Left hindlimb (tissue), 1 donor: ENCODE measurements around the gene FFAR3.

Experiments used
- DNase-seq: peaks from one replicate; pipeline ENCODE4 v3.0.0-alpha.2; 2018

Gene FFAR3

DNA sequence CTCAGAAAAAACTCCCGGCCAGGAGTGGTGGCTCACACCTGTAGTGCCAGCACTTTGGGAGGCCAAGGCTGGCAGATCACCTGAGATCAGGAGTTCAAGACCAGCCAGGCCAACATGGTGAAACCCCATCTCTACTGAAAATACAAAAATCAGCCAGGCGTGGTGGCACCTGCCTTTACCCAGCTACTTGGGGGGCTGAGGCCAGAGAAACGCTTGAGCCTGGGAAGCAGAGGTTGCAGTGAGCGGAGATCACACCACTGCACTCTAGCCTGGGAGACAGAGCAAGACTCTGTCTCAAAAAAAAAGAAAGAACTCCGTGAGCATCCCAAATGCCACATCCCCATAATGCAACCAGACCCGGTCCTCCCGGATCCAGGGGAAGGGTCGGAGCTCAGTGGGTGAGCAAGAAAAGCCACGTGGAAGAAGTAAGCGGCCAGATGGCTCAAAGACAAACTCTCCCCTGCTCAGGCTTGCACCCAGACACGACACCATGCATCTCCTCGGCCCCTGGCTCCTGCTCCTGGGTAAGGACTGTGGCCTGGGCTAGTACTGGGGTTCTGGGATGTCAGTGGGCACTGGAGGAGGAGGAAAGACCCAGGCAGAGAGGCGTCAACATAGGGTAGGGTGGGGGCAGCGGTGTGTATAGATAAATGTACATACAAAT lies 26.6 kb upstream of the FFAR3 start:
- DNase-seq, result no peak

DNA sequence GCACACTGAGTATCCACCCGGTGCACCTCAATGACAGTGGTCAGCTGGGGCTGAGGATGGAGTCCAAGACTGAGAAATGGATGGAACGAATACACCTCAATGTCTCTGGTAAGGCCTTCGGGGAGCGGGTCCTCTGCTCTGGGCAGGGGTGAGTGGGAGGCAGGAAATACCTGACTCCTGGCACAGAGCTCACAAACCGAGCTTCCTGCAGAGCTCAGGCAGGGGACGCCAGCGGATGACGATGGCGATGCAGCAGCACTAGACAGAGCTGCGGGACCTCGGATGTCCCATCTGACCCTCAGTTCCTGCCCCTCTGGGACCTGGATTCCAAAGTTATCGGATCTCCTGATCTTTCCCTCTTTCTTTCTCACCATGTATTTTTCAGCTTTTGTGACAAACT lies 25.4 kb upstream of the FFAR3 start:
- no peak for DNase-seq

DNA sequence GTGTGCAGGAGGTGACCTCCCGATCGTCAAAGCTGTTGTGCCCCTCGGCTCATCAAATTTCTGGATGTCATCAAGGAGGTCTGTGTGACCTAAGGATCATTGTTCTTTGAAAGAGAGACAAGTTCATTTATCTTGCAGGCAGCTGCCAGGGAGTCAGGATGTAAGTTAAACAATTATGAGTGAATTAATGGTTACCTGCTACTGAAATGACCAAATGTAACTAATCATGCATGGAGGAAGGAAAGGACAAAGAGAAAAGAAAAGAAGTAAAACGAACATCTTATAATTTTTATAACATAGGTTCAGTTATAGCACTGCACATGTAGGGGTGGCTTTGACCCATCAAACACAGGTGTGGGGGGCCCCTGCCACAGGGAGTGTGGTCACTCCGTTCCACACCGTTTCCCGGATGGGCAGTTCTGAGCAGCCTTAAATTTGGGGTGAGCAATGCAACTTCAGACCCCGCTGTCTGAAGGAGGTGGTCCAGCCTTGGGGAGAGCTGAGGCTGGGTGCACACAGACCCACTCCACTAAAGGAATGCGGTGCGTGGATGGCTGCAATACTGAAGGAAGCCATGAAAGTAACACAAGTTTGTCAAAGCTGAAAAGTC lies 24.0 kb upstream of the FFAR3 start:
- no peak for DNase-seq

DNA sequence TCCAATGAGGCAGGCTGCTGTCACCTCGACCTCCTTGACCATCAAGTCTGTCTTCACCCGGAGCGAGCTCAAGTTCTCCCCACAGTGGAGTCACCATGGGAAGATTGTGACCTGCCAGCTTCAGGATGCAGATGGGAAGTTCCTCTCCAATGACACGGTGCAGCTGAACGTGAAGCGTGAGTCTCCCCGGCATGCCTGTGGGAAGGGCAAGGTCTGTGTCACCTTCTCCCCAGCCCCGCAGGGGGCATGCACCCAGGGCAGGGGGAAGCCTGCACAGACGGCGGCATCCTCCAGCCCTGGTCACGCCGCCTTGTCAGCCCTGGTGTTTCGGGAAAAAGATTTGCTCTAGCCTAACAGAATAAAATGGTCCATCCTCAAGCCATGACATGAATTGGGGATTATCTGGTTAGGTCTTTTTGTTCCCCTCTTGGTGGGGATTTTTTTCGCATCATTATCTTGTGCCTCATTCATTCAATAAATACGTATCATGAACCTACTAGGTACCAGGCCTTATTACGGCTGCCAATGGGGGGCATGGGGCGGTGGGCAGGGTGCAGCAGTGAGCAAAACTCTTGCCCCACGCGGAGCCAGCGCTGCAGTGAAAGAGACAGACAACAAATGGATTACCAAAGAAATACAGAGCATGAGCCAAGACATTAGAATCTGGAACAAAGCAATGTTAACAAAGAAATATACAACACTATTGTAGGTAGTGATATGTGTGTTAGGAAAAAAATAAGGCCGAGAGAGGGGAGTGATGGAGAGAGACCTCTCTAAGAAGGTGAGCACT lies 21.9 kb upstream of the FFAR3 start:
- DNase-seq, result no peak

DNA sequence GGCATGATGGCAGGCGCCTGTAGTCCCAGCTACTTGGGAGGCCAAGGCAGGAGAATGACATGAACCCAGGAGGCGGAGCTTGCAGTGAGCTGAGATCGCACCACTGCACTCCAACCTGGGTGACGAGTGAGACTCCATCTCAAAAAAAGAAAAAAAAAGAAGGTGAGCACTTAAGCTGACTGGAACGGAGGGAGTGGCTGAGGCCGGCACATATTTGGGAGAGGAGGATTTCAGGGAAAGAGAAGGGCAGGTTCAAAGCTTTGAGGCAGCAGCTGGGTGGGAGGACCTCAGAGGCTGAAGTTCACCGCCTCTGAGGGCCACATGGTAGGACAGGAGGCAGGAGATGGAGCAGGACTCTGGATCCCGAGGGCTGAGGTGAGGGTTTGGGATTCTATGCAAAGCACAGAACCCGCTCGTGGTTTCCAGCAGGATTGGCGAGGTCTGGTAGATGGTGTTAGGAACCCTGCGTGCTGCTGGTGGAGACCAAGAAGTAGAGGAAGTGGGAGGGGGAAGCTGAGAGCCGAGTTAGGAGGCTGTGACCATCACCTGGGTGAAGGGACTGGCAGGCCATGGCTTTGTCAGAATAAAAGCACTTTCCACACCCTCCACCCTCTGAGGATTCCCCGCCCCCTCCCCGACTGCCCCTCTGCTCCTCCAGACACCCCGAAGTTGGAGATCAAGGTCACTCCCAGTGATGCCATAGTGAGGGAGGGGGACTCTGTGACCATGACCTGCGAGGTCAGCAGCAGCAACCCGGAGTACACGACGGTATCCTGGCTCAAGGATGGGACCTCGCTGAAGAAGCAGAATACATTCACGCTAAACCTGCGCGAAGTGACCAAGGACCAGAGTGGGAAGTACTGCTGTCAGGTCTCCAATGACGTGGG lies 20.9 kb upstream of the FFAR3 start:
- no peak for DNase-seq

DNA sequence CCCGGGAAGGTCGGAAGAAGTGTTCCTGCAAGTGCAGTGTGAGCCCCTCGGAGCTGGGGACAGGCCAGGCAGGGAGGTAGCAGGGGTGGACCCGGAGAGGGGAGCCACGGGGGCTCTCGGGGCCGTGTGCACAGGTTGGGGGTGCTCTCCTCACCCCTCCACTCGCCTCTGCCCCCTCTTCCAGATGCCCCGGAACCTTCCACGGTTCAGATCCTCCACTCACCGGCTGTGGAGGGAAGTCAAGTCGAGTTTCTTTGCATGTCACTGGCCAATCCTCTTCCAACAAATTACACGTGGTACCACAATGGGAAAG lies 20.3 kb upstream of the FFAR3 start:
- no peak for DNase-seq

DNA sequence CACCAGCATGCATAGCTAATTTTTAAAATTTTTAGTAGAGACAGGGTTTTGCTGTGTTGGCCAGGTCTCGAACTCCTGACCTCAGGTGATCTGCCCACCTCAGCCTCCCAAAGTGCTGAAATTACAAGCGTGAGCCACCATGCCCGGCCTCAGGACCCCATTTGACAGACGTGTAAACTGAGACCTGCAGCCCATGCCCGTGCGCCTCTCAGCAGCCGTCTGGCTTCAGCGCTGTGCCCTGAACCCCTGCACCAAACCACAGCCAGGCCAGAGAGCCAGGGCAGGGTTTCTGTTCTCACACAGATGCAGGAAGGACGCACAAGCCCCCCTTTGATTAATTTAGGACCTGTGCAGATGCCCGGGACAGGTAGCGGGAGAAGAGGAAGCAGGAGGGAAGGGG lies 17.8 kb upstream of the FFAR3 start:
- no peak for DNase-seq

DNA sequence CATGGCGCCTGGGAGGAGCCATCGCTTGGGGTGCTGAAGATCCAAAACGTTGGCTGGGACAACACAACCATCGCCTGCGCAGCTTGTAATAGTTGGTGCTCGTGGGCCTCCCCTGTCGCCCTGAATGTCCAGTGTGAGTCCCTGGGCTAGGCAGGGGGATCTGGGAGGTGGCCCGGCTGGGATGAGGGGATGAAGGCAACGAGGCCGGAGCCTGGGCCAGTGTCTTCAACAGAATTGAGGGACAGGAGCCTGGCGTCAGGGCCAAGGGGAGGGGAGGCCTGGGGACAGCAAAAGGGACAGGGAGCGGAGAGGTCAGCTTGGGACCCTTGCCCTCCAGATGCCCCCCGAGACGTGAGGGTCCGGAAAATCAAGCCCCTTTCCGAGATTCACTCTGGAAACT lies 17.3 kb upstream of the FFAR3 start:
- DNase-seq, result no peak

DNA sequence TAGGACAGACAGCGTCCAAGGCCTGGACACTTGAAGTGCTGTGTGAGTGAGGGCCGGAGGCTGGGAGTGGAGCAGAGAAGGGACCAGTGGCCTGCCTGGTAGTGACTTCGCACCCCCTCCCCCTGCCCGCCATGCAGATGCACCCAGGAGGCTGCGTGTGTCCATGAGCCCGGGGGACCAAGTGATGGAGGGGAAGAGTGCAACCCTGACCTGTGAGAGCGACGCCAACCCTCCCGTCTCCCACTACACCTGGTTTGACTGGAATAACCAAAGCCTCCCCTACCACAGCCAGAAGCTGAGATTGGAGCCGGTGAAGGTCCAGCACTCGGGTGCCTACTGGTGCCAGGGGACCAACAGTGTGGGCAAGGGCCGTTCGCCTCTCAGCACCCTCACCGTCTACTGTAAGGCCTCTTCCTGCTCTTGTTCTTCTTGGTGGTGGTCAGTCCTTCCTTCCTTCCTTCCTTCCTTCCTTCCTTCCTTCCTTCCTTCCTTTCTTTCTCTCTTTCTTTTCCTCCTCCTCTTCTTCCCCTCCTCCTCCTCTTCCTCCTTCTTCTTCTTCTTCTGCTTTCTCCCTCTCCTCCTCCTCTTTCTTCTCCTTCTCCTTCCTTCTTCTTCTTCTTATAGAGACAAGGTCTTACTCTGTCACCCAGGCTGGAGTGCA lies 16.6 kb upstream of the FFAR3 start:
- no peak for DNase-seq

DNA sequence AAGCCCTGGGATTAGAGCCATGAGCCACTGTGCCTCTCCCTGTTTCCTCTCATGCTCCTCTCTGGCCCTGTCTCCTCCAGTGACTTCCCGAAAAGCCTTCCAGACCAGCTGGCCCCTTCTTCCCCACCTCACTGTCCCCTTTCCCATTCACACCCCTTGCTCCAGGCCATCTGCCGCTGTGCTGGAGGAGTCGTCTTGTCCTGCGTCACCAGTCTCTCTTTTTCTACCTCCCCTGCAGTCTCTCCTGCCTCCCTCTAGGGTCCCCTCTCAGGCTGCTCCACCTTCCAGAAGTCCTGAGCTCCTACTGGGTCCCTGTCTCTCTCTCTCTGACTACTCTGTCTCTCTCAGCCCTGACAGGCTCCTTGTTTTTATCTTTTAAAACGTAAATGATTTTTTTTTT lies 15.8 kb upstream of the FFAR3 start:
- no peak for DNase-seq

DNA sequence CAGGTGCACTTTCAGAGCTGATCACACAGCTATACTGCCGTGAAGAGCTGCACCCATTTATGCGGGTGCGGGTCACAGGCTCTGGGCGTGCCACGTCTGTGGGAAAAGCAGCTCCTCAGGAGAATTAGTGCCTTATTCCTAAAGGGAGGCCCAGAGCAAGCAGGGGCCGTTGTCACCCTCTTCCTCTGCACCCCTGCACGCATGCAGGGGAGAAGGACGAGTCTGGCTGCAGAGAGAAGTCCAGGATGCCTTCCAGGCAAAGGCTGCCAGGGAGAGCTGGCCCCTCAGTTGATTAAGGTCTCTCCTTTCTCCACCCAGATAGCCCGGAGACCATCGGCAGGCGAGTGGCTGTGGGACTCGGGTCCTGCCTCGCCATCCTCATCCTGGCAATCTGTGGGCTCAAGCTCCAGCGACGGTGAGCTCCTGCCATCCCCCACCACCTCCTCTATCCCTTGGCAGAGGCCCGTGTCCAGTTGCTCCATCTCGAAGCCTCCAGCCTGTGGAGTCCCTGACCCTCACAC lies 13.7 kb upstream of the FFAR3 start:
- DNase-seq, result no peak

DNA sequence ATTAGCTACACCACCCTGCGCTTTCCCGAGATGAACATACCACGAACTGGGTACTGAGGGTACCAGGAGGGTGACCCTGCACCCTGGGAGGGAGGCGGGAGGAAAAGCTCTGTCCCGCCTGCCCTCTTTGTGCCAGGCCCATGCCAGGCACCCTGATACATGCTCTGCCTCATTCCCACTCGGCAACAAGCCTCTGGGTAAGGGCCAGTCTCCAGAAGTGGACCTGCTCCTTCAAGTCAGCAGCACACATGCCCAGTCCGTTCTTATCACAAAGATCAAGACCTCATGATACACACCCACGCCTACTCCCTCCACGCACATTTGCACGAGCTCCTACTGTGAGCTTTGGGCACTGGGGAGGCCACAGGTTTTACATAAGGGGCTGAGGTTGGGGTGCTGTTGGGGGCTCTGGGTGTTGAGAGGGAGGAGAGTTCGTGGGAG lies 12.6 kb upstream of the FFAR3 start:
- DNase-seq, result no peak

DNA sequence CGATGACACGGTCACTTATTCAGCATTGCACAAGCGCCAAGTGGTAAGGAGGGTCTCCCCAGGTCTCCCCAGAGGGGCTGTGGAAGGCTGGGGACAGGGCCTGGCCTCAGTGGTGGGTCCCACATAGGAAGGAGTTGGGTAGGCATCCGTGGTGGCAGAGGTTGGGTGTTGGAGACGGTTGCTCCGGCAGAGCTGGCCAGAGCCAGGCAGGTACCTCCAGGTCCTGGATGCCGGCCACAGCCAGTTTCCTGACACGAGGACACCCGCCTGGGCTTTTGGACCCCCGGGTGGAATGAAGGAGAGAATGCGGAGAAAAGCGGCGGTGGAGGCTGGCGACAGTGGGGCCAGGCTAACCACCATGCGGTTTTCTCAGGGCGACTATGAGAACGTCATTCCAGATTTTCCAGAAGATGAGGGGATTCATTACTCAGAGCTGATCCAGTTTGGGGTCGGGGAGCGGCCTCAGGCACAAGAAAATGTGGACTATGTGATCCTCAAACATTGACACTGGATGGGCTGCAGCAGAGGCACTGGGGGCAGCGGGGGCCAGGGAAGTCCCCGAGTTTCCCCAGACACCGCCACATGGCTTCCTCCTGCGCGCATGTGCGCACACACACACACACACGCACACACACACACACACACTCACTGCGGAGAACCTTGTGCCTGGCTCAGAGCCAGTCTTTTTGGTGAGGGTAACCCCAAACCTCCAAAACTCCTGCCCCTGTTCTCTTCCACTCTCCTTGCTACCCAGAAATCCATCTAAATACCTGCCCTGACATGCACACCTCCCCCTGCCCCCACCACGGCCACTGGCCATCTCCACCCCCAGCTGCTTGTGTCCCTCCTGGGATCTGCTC lies 11.8 kb upstream of the FFAR3 start:
- DNase-seq, result no peak

DNA sequence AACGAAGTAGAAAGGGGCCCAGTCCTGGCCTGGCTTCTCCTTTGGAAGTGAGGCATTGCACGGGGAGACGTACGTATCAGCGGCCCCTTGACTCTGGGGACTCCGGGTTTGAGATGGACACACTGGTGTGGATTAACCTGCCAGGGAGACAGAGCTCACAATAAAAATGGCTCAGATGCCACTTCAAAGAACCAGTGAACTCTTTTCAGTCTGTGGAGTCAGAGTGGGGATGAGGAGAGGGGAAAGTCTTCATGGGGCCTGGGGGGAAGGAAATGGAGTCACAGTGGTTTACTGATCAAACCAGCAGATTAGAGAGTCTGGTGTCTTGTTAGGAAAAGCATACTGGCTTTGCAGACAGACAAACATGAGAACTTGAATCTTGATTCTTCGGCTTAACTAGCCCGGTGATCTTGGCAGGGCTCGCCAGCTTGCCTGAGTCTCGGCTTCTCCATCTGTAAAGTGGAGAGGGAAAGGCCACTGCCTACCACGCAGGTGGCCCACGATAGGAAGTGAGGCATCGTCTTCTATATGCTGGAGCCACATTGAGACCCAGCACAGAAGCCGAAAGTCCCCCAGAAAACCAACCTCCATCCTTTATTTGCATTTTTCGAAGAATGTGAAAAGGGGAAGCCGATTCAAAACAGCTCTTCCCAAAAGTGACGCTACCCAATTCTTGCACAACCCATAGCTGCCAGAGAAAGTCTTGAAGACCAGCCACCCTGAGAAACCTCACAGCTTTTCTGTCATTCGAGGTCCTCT lies 10.9 kb upstream of the FFAR3 start, which contains the start of gene FFAR1:
Gene FFAR1, plus strand, starts transcription at position 732 of the 759 bp plus-strand sequence. CDS start 3,650 bp downstream, outside the sequence.
- no peak for DNase-seq

DNA sequence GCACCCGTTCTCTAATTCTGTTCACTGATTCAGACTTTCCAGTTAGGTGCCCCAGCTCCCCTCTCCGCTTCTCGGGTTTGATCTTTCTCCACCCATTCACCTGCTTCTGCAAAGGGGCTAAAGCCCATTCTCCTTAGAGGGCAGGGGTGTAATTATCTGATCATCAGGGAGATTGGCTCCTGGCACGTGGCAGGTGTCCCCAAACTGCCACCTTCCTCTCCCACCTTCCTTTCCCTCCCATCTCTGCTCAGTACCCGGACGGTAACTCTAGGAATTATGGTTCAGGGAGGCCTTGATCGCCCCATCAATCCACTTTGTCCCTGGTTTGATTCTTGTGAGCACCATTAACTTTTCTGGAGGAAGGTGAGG lies 10.3 kb upstream of the FFAR3 start:
- no peak for DNase-seq

DNA sequence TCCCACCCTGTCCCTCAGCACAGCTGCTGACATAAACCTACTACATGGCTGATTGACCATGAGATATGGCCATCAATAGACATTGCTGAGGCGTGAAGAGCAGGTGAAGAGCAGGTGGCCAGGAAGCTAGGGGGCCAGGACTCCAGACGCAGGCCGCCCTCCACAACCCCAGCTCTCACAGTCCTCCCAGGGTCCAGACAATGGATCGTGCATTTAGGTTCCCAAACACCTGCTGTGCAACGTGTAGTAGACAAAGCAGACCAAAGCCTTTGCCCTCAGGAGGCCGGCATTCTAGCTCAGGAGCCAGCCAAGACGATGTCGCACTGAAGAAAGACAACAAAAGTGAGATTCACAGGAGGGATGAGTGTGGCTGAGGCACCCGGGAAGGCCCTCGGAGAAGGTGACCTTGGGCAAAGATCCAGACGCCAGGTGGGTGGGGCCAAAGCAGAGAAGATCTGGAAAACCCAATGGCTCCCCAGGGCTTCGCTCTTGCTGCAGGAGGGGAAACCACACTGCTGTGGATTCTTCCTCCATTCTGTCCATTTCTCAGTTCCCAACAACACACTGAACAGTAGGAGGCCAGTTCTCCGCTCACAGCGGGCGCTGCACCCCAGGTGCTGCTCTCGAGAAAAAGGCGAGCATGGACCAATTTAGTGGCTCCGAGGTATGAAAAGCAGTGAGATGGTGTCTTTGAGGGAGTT lies 9.2 kb upstream of the FFAR3 start:
- DNase-seq, result no peak

DNA sequence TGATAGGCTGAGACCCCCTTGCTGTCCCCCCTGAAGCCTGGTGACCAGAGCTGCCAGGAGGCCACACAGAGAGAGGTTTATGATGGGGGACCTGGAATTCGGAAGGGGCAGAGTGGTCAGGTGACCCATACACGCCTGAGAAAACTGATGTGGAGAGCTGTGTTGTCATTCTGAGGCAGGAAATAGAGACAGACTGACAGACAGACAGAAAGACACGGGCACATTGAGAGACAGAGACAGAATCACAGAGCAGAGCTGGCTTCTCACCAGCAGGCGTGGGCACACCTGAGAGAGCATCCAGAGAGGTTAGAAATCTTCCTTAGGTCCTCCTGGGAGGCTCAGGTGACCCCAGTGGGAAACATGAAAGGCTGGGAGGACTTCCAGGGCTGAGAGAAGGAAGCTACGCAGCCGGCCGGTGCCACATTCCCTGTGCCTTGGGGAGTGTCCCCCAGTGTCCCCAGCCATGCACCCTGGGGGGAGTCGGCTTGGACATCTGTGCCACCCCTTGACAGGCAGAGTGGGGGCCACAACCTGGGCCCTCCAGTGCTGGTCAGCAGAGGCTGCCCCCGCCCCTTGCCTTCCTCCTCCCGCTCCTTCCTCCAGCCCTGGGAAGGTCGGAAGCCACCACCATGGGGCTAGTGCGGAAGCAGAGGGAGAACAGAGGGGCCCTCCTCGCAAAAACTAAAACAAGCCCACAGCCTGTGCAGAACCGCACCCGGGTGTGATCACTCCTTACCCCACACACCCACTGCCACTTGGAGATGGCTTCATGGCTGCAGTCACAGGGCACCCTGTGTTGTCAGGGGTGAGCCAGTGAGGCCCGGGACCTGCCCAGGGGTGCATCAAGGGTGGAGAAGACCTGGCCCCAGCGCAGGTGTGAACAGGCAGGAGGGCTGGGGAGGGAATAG lies 8.4 kb upstream of the FFAR3 start:
- no peak for DNase-seq

DNA sequence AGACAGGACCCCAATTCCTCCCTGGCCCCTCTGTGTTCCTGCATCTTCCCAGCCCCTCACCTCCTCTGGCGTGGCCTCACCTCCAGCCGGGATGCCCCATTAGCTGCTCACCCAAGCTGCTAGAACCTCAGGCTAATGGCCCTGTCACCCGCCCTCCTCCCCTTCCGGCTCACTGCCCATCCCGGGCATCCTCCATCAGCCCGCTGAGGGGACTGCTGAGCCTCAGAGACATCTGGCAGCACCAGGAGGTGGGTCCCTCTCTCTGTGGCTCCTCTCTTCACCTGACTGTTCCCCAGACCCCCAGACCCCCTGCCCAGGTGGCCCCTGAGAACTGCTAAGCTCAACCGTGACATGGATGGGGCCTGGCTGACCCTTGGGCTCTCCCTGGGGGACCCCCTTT lies 7.7 kb upstream of the FFAR3 start:
- no peak for DNase-seq
